ENCODE results near the gene MAPK12. TPM values are rescaled to one million over a fixed set of nuclear protein-coding genes. Genes with fewer than 3 reads are reported as not detected.

MAPK12 gene
- polyA plus RNA-seq, 1 donor from 2014 or later = 36.7 TPM

DNA sequence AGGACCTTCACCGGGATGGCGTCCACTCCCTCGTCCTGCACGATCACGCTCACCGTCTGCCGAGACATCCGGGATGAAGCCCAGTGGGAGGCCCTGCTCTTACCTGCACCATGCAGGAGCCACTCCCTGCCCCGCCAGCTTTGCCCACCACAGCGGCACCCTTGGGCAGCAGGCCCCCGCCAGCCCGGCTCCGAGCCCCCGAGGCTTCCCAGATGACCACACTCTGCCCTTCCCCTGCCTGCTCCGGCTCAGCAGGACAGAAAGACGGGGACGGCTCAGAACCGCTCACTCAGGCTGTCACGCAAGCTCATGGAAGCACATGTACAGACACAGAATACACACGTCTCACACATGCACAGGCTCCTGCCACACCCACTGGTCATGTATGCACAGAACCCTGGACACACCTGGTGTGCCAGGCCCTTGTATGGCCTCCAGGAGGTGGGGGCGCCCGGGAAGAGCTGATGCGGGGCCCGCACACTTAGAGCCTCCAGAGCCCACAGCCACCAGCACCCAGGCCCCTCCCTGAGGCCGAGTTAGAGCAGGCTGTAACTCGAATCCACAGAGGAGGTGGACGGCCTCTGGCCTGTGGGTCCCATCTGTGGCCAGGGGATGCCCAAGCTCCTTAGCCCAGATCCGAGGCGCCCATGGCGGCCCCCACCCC lies 17.6 kb upstream of the MAPK12 start:
- H3K9me3 ChIP-seq (ENCODE audit: low read length) = no peaks in the 10 kb centered on the region
- no peaks in the 10 kb centered on the region for H3K9me2 ChIP-seq (ENCODE audit: insufficient read depth, low read length)
- H3K4me3 ChIP-seq (ENCODE audit: low read length) = no peak overlapping the region
- no peak overlapping the region for H3K4me2 ChIP-seq (ENCODE audit: low read length)
- TF ChIP-seq, protein P1, sequence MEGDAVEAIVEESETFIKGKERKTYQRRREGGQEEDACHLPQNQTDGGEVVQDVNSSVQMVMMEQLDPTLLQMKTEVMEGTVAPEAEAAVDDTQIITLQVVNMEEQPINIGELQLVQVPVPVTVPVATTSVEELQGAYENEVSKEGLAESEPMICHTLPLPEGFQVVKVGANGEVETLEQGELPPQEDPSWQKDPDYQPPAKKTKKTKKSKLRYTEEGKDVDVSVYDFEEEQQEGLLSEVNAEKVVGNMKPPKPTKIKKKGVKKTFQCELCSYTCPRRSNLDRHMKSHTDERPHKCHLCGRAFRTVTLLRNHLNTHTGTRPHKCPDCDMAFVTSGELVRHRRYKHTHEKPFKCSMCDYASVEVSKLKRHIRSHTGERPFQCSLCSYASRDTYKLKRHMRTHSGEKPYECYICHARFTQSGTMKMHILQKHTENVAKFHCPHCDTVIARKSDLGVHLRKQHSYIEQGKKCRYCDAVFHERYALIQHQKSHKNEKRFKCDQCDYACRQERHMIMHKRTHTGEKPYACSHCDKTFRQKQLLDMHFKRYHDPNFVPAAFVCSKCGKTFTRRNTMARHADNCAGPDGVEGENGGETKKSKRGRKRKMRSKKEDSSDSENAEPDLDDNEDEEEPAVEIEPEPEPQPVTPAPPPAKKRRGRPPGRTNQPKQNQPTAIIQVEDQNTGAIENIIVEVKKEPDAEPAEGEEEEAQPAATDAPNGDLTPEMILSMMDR (IDR thresholded peaks at IDR 0.05; ENCODE audit: poor library complexity, severe bottlenecking) = no peak
- TF ChIP-seq POLR2AphosphoS5 (IDR thresholded peaks at IDR 0.05) = no peak
- no peaks in the 10 kb centered on the region for H3K27me3 ChIP-seq (ENCODE audit: insufficient read depth, low read depth, low read length)
- no peaks in the 10 kb centered on the region for H3F3A ChIP-seq (ENCODE audit: insufficient read depth, low read length, poor library complexity, severe bottlenecking)
- no peaks in the 10 kb centered on the region for H3K79me2 ChIP-seq (replicated peaks; ENCODE audit: insufficient read depth, low read length)
- H4K20me1 ChIP-seq (ENCODE audit: insufficient read depth) = no peaks in the 10 kb centered on the region
- no peaks in the 10 kb centered on the region for H3K36me3 ChIP-seq (ENCODE audit: insufficient read depth, low read length)
- no peak overlapping the region for H2AFZ ChIP-seq (ENCODE audit: low read depth, low read length)
- H3K9ac ChIP-seq (ENCODE audit: low read length) = no peak overlapping the region
- H3K27ac ChIP-seq (ENCODE audit: low read length) = no peak overlapping the region

DNA sequence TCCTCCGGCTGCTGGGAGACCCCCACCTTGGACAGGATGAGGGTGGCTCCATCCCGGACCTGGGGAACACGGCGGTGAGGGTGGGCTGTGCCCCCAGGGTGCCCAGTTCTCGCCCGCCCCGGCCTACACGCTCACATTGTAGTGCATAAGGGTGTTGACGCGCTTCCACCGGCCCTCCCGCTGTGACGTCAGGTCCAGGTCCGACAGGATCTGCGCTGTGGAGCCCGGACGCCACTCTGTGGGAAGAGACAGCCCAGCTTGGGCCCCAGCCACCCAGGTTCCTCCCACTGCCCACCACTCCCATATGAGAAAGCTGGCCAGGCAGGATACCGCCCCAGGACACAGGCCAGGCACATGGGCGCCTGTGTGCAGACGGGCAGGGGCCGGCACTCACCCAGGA lies 17.0 kb upstream of the MAPK12 start:
- H2AFZ ChIP-seq (ENCODE audit: low read depth, low read length) = no peak overlapping the region
- H3K4me3 ChIP-seq (ENCODE audit: low read length) = no peak overlapping the region
- H3K27ac ChIP-seq (ENCODE audit: low read length) = no peak overlapping the region
- H3K4me2 ChIP-seq (ENCODE audit: low read length) = no peak overlapping the region
- TF ChIP-seq, protein P1 (IDR thresholded peaks at IDR 0.05; ENCODE audit: poor library complexity, severe bottlenecking) = no peak
- no peak for TF ChIP-seq TAF1 (IDR thresholded peaks at IDR 0.05; ENCODE audit: low read depth)
- TF ChIP-seq SMC3 (conservative IDR thresholded peaks at IDR 0.05; ENCODE audit: poor library complexity) = no peak
- no peak for TF ChIP-seq RAD21 (conservative IDR thresholded peaks at IDR 0.05)
- no peak for TF ChIP-seq MXI1 (conservative IDR thresholded peaks at IDR 0.05; ENCODE audit: poor library complexity, severe bottlenecking)
- TF ChIP-seq EZH2 (IDR thresholded peaks at IDR 0.05; ENCODE audit: borderline replicate concordance, insufficient read depth, low read length, poor library complexity, severe bottlenecking) = no peak
- TF ChIP-seq EP300 (conservative IDR thresholded peaks at IDR 0.05; ENCODE audit: poor library complexity, severe bottlenecking) = no peak
- no peak for TF ChIP-seq POLR2AphosphoS5 (IDR thresholded peaks at IDR 0.05)
- TF ChIP-seq, protein P2, sequence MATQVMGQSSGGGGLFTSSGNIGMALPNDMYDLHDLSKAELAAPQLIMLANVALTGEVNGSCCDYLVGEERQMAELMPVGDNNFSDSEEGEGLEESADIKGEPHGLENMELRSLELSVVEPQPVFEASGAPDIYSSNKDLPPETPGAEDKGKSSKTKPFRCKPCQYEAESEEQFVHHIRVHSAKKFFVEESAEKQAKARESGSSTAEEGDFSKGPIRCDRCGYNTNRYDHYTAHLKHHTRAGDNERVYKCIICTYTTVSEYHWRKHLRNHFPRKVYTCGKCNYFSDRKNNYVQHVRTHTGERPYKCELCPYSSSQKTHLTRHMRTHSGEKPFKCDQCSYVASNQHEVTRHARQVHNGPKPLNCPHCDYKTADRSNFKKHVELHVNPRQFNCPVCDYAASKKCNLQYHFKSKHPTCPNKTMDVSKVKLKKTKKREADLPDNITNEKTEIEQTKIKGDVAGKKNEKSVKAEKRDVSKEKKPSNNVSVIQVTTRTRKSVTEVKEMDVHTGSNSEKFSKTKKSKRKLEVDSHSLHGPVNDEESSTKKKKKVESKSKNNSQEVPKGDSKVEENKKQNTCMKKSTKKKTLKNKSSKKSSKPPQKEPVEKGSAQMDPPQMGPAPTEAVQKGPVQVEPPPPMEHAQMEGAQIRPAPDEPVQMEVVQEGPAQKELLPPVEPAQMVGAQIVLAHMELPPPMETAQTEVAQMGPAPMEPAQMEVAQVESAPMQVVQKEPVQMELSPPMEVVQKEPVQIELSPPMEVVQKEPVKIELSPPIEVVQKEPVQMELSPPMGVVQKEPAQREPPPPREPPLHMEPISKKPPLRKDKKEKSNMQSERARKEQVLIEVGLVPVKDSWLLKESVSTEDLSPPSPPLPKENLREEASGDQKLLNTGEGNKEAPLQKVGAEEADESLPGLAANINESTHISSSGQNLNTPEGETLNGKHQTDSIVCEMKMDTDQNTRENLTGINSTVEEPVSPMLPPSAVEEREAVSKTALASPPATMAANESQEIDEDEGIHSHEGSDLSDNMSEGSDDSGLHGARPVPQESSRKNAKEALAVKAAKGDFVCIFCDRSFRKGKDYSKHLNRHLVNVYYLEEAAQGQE (IDR thresholded peaks at IDR 0.05; ENCODE audit: borderline replicate concordance) = no peak
- no peaks in the 10 kb centered on the region for H3K9me3 ChIP-seq (ENCODE audit: low read length)
- H4K20me1 ChIP-seq (ENCODE audit: insufficient read depth) = no peaks in the 10 kb centered on the region
- no peaks in the 10 kb centered on the region for H3K79me2 ChIP-seq (replicated peaks; ENCODE audit: insufficient read depth, low read length)
- no peaks in the 10 kb centered on the region for H3F3A ChIP-seq (ENCODE audit: insufficient read depth, low read length, poor library complexity, severe bottlenecking)
- H3K9ac ChIP-seq (ENCODE audit: low read length) = no peak overlapping the region
- H3K27me3 ChIP-seq (ENCODE audit: insufficient read depth, low read depth, low read length) = no peaks in the 10 kb centered on the region
- H3K9me2 ChIP-seq (ENCODE audit: insufficient read depth, low read length) = no peaks in the 10 kb centered on the region
- no peaks in the 10 kb centered on the region for H3K36me3 ChIP-seq (ENCODE audit: insufficient read depth, low read length)
